ENCODE measurements around the gene SPDYE4. TPM values are rescaled to one million over a fixed set of nuclear protein-coding genes. Genes with fewer than 3 reads are reported as not detected.

The SPDYE4 gene
- total RNA-seq, 4 donors from 2014 or later = not detected

- DNase-seq = no peak
- no peaks in the 10 kb centered on the region for H3K9me3 ChIP-seq
- H3K27ac ChIP-seq = no peak overlapping the region
- no peaks in the 10 kb centered on the region for H3K4me1 ChIP-seq
- H3K4me3 ChIP-seq (replicated peaks in 1 of 3) = no peak overlapping the region
- H3K36me3 ChIP-seq = no peaks in the 10 kb centered on the region
- 61 to 66% methylated on average over 11 of the region's 11 CpGs for WGBS, 2 donors
- no peaks in the 10 kb centered on the region for H3K27me3 ChIP-seq
- no peak for TF ChIP-seq CTCF (IDR thresholded peaks at IDR 0.05)
- intact Hi-C loops (cut with DNase I) = no loop called here
These were observed 50.9 kb downstream of the SPDYE4 start for GRCh38 chr17:8707332-8708024.

GRCh38 chr17:8706431-8706830 is 51.9 kb downstream of the SPDYE4 start:
- 69 to 73% methylated on average over 5 of the region's 5 CpGs for WGBS, 2 donors
- intact Hi-C loops (cut with DNase I) = no loop called here
- no peak for DNase-seq
- no peaks in the 10 kb centered on the region for H3K27me3 ChIP-seq
- H3K4me1 ChIP-seq = no peaks in the 10 kb centered on the region
- no peak overlapping the region for H3K27ac ChIP-seq
- H3K9me3 ChIP-seq = no peaks in the 10 kb centered on the region
- TF ChIP-seq CTCF (IDR thresholded peaks at IDR 0.05) = no peak
- no peak for TF ChIP-seq POLR2A (IDR thresholded peaks at IDR 0.05)
- no peaks in the 10 kb centered on the region for H3K36me3 ChIP-seq
- H3K4me3 ChIP-seq (replicated peaks in 1 of 3) = no peak overlapping the region

GRCh38 chr17:8705427-8705826 is 52.9 kb downstream of the SPDYE4 start:
- intact Hi-C loops (cut with DNase I) = no loop called here
- WGBS, 2 donors = 93% methylated on average over 5 of the region's 5 CpGs
- H3K27ac ChIP-seq = no peak overlapping the region

GRCh38 chr17:8703001-8703400 is 55.3 kb downstream of the SPDYE4 start:
- TF ChIP-seq CTCF (IDR thresholded peaks at IDR 0.05) (no peak), POLR2A (IDR thresholded peaks at IDR 0.05) (no peak)
- intact Hi-C loops (cut with DNase I) = no loop called here
- Histone ChIP-seq H3K9me3 (no peaks in the 10 kb centered on the region), H3K36me3 (no peaks in the 10 kb centered on the region), H3K4me1 (peaks cover 0 to 3% of the 10 kb centered on the region in 2 donors), H3K27ac (no peak overlapping the region), H3K27me3 (no peaks in the 10 kb centered on the region), H3K4me3 (replicated peaks in 1 of 3) (no peak overlapping the region)
- DNase-seq = no peak
- WGBS, 2 donors = 81 to 93% methylated on average over 6 to 7 of the region's 7 CpGs

More at GRCh38 chr17:8705427-8705826, 52.9 kb downstream of the SPDYE4 start:
- Histone ChIP-seq H3K36me3 (no peaks in the 10 kb centered on the region), H3K4me1 (no peaks in the 10 kb centered on the region), H3K27me3 (no peaks in the 10 kb centered on the region), H3K9me3 (no peaks in the 10 kb centered on the region), H3K4me3 (replicated peaks in 1 of 3) (no peak overlapping the region)
- TF ChIP-seq POLR2A (IDR thresholded peaks at IDR 0.05) (no peak), CTCF (IDR thresholded peaks at IDR 0.05) (no peak)
- DNase-seq = no peak

- TF ChIP-seq POLR2A (IDR thresholded peaks at IDR 0.05) = no peak
- no peak for TF ChIP-seq CTCF (IDR thresholded peaks at IDR 0.05)
- intact Hi-C loops (cut with DNase I) = no loop called here
- Histone ChIP-seq H3K9me3 (no peaks in the 10 kb centered on the region), H3K36me3 (no peaks in the 10 kb centered on the region), H3K27me3 (no peaks in the 10 kb centered on the region), H3K4me3 (replicated peaks in 1 of 3) (no peak overlapping the region), H3K4me1 (peaks cover 0 to 3% of the 10 kb centered on the region in 2 donors), H3K27ac (no peak overlapping the region)
- no peak for DNase-seq
- WGBS, 2 donors = 82 to 84% methylated on average over 4 of the region's 4 CpGs
These were observed 56.6 kb downstream of the SPDYE4 start for GRCh38 chr17:8701754-8702153.
